ENCODE data around the gene MAN1C1. TPM values are rescaled to one million over a fixed set of nuclear protein-coding genes. Genes with fewer than 3 reads are reported as not detected.

The MAN1C1 gene
- polyA plus RNA-seq, 1 of the 3 experiments (the other 2 are of a cell fraction) = 0.20 TPM

DNA sequence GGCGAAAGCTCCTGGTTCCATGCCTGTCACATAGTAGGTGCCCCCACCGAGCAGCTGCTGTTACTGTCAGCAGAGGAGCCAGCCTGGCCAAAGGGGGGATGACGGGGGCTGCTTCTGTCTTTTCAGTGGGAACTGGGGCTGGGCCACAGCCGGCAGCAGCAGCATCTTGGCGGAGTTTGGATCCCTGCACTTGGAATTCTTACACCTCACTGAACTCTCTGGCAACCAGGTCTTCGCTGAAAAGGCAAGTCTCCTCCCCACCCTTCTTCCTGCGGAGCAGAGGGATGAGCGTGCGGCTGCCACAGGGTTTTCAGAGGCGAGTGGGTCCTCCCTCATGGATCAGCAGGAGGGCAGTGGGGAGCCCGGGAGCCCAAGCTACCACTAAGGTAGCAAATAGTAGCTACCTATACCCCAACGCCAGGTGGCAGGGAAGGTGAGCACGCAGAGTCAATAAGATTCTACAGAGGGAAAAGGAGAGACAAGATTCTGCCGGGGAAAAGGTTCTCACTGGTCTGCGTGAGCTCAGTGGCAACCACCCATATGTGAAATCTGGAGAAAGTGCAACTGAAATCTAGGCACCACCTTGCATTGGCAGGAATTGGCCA is 142.0 kb downstream of the MAN1C1 start:
- Histone ChIP-seq H3K4me2 (no peak overlapping the region), H3F3A (replicated peaks; ENCODE audit: insufficient read depth) (no peaks in the 10 kb centered on the region), H3K27me3 (ENCODE audit: insufficient read depth) (peaks cover 4% of the 10 kb centered on the region), H3K27ac (ENCODE audit: low read depth in 2 of 2, low read length in 1 of 2) (no peak overlapping the region), H3K9me2 (no peaks in the 10 kb centered on the region), H3K9me3 (no peaks in the 10 kb centered on the region), H3K9ac (no peak overlapping the region), H3K36me3 (replicated peaks in 1 of 2; ENCODE audit: control insufficient read depth in 1 of 2, insufficient read depth in 2 of 2, low read length in 1 of 2) (no peaks in the 10 kb centered on the region), H3K4me3 (ENCODE audit: low read depth in 2 of 2, low read length in 1 of 2) (no peak overlapping the region), H3K4me1 (ENCODE audit: control insufficient read depth in 1 of 2, insufficient read depth in 2 of 2, low read depth in 1 of 2, low read length in 1 of 2) (peaks cover 0 to 23% of the 10 kb centered on the region in 2 experiments; a peak in 1 of 4 replicates), H4K20me1 (ENCODE audit: insufficient read depth) (no peaks in the 10 kb centered on the region), H2AFZ (ENCODE audit: low read depth) (no peak overlapping the region), H3K79me2 (ENCODE audit: insufficient read depth) (no peaks in the 10 kb centered on the region)
- ChIA-PET CTCF (interaction anchor here (1.0 to 1.6 kb wide), 4 partner anchors 14 to 146 kb away, joined by 3 to 4 read pairs (median 4); no protein-coding TSS in a partner anchor), POLR2A (interaction anchor here (1.3 to 1.4 kb wide), 2 partner anchors 31 to 51 kb away, joined by 3 read pairs; no protein-coding TSS in a partner anchor)
- 76% methylated on average over 13 of the region's 15 CpGs for WGBS (ENCODE audit: low lambda C conversion rate)
- TF ChIP-seq YY1 (IDR thresholded peaks at IDR 0.05; ENCODE audit: low read depth) (no peak), GABPA (IDR thresholded peaks at IDR 0.05; ENCODE audit: low read depth) (no peak), NFIC (IDR thresholded peaks at IDR 0.05; ENCODE audit: borderline replicate concordance) (no peak), TEAD4 (IDR thresholded peaks at IDR 0.05; ENCODE audit: borderline replicate concordance, insufficient read depth) (no peak), CTCF (IDR thresholded peaks at IDR 0.05) (no peak), JUND (IDR thresholded peaks at IDR 0.05) (no peak)
- TF ChIP-seq, protein P1, sequence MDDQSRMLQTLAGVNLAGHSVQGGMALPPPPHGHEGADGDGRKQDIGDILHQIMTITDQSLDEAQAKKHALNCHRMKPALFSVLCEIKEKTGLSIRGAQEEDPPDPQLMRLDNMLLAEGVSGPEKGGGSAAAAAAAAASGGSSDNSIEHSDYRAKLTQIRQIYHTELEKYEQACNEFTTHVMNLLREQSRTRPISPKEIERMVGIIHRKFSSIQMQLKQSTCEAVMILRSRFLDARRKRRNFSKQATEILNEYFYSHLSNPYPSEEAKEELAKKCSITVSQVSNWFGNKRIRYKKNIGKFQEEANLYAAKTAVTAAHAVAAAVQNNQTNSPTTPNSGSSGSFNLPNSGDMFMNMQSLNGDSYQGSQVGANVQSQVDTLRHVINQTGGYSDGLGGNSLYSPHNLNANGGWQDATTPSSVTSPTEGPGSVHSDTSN (IDR thresholded peaks at IDR 0.05) = no peak
- TF ChIP-seq, protein P2, sequence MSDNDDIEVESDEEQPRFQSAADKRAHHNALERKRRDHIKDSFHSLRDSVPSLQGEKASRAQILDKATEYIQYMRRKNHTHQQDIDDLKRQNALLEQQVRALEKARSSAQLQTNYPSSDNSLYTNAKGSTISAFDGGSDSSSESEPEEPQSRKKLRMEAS (IDR thresholded peaks at IDR 0.05; ENCODE audit: low read depth) = no peak
- no peak for DNase-seq

DNA sequence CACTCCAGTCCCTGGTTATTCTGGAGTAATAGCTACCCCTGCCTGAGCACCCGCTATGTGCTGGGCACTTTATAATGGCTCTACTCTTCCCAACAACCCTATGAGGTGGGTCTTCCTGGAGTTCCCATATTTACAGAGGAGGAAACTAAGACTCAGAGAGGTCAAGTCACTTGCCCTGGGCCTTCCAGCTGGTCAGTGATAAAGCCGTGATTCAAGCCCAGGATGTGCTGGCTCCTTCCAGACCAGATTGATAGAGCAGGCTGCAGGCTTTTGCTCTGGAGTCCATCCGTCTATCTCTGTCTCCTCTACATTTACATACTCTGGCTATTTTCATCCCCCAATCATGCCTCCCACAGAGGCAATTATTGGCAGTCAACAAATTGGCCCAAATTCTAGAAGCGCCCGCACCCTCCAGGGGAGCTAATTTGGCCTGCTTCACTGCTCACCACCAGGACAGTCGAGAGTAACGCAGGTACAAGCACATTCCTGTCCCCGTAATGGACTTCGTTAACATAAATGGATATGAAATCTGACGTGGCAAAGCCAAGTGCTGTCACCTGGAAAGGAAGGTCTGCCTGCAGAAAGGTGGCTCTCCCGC is 143.6 kb downstream of the MAN1C1 start:
- DNase-seq = no peak
- TF ChIP-seq TEAD4 (IDR thresholded peaks at IDR 0.05; ENCODE audit: borderline replicate concordance, insufficient read depth) = no peak
- POLR2A ChIA-PET = no interaction called here
- no peaks in the 10 kb centered on the region; the same call in 1 of the 2 replicates for H3K27me3 ChIP-seq (ENCODE audit: insufficient read depth)
- no peak overlapping the region for H3K4me3 ChIP-seq (ENCODE audit: low read depth in 2 of 2, low read length in 1 of 2)
- no peaks in the 10 kb centered on the region for H3K36me3 ChIP-seq (replicated peaks in 1 of 2; ENCODE audit: control insufficient read depth in 1 of 2, insufficient read depth in 2 of 2, low read length in 1 of 2)
- H3K9me2 ChIP-seq = no peaks in the 10 kb centered on the region
- no peak overlapping the region for H3K9ac ChIP-seq
- no peaks in the 10 kb centered on the region for H3K9me3 ChIP-seq
- CTCF ChIA-PET = interaction anchor here (1.3 to 1.6 kb wide), 2 partner anchors 12 to 141 kb away, joined by 4 to 5 read pairs; no protein-coding TSS in a partner anchor
- H3F3A ChIP-seq (replicated peaks; ENCODE audit: insufficient read depth) = no peaks in the 10 kb centered on the region
- no peaks in the 10 kb centered on the region for H3K79me2 ChIP-seq (ENCODE audit: insufficient read depth)
- peaks cover 0 to 26% of the 10 kb centered on the region in 2 experiments; a peak in 1 of 4 replicates for H3K4me1 ChIP-seq (ENCODE audit: control insufficient read depth in 1 of 2, insufficient read depth in 2 of 2, low read depth in 1 of 2, low read length in 1 of 2)
- no peak overlapping the region for H3K27ac ChIP-seq (ENCODE audit: low read depth in 2 of 2, low read length in 1 of 2)
- no peak overlapping the region for H2AFZ ChIP-seq (ENCODE audit: low read depth)
- H4K20me1 ChIP-seq (ENCODE audit: insufficient read depth) = no peaks in the 10 kb centered on the region
- no peak overlapping the region for H3K4me2 ChIP-seq
- 83% methylated on average over 11 of the region's 11 CpGs for WGBS (ENCODE audit: low lambda C conversion rate)
